K562 (cell line): ENCODE results near the gene BCAS1. TPM values are rescaled to one million over a fixed set of nuclear protein-coding genes. Genes with fewer than 3 reads are reported as not detected.

Experiments used
- BACH1 ChIP-seq: fragments of 200-800 bp; sonication (Bioruptor generic); IDR thresholded peaks from 2 replicates; pipeline ENCODE4 v1.6.1; 2016; ENCODE audit warnings: missing genetic modification characterization, missing compliant biosample characterization
- BRD9 ChIP-seq: fragments of 450-650 bp; IDR thresholded peaks from 2 replicates; pipeline ENCODE4 v1.6.1; 2018; ENCODE audit warnings: low read depth; ENCODE audit not compliant: partially characterized antibody
- CBX2 ChIP-seq: fragments of 200-600 bp; sonication (generic); IDR thresholded peaks from one replicate; pipeline ENCODE4 v1.6.1; 2012; ENCODE audit warnings: mild to moderate bottlenecking, low read length, inconsistent platforms; ENCODE audit not compliant: insufficient read depth, poor library complexity, severe bottlenecking
- CC2D1A ChIP-seq: fragments of 450-650 bp; IDR thresholded peaks from 2 replicates; pipeline ENCODE4 v1.6.1; 2017; ENCODE audit warnings: mild to moderate bottlenecking
- DPF2 ChIP-seq: fragments of 450-650 bp; IDR thresholded peaks from 2 replicates; pipeline ENCODE4 v1.6.1; 2016
- ESRRA ChIP-seq: fragments of 450-650 bp; IDR thresholded peaks from 2 replicates; pipeline ENCODE4 v1.6.1; 2014; ENCODE audit warnings: low read depth, mild to moderate bottlenecking, moderate library complexity, borderline replicate concordance
- ETV1 ChIP-seq: fragments of 450-650 bp; conservative IDR thresholded peaks from 2 replicates; pipeline ENCODE4 v1.6.1; 2016; ENCODE audit warnings: missing genetic modification characterization, control low read depth, low read depth, missing compliant biosample characterization
- GATA2 ChIP-seq: sonication (generic); formaldehyde crosslinking; IDR thresholded peaks from 2 replicates; pipeline ENCODE4 v1.4.0; 2020; ENCODE audit warnings: mild to moderate bottlenecking, missing genetic modification reagents
- HDAC3 ChIP-seq: fragments of 450-650 bp; IDR thresholded peaks from 2 replicates; pipeline ENCODE4 v1.6.1; 2018; ENCODE audit warnings: borderline replicate concordance, mild to moderate bottlenecking, moderate library complexity; ENCODE audit not compliant: partially characterized antibody
- MTA2 ChIP-seq: fragments of 450-650 bp; IDR thresholded peaks from 2 replicates; pipeline ENCODE4 v1.6.1; 2016; ENCODE audit warnings: low read depth
- PHF8 ChIP-seq: fragments of 200-600 bp; sonication (generic); IDR thresholded peaks from 2 replicates; pipeline ENCODE4 v1.6.1; 2012; ENCODE audit warnings: mixed run types, mild to moderate bottlenecking, inconsistent platforms, low read length, moderate library complexity, borderline replicate concordance
- PRMT5 ChIP-seq: sonication (generic); formaldehyde crosslinking; IDR thresholded peaks from 2 replicates; pipeline ENCODE4 v1.5.0; 2020; ENCODE audit warnings: missing genetic modification reagents
- SAFB ChIP-seq: fragments of 200-400 bp; formaldehyde crosslinking; IDR thresholded peaks from 2 replicates; pipeline ENCODE4 v1.6.1; 2017; ENCODE audit warnings: low read depth, low read length, borderline replicate concordance
- SMC3 ChIP-seq: conservative IDR thresholded peaks from 2 replicates; pipeline ENCODE4 v1.6.1; 2011; ENCODE audit warnings: low read depth, low read length, improper control_type of control experiment; ENCODE audit not compliant: insufficient read depth
- ZEB2 ChIP-seq: fragments of 450-650 bp; IDR thresholded peaks from 2 replicates; pipeline ENCODE4 v1.6.1; 2016
- ZKSCAN8 ChIP-seq: fragments of 200-800 bp; sonication (Bioruptor generic); IDR thresholded peaks from 2 replicates; pipeline ENCODE4 v1.6.1; 2016; ENCODE audit warnings: missing genetic modification characterization, missing compliant biosample characterization
- ZNF408 ChIP-seq: fragments of 250-450 bp; sonication (Bioruptor Pico); IDR thresholded peaks from 2 replicates; pipeline ENCODE4 v1.4.0; 2020; ENCODE audit warnings: low read depth, mild to moderate bottlenecking, moderate library complexity
- ZNF766 ChIP-seq: fragments of 200-800 bp; sonication (Bioruptor generic); conservative IDR thresholded peaks from 2 replicates; pipeline ENCODE4 v1.6.1; 2016; ENCODE audit warnings: missing genetic modification characterization, missing compliant biosample characterization
- ZSCAN29 ChIP-seq: fragments of 450-650 bp; IDR thresholded peaks from 2 replicates; pipeline ENCODE4 v1.6.1; 2017
- polyA plus RNA-seq, 8 experiments: library from polyadenylated mRNA; depleted of rRNA in 4 of 8; stranded (reverse) in 5 of 8; unstranded in 3 of 8; fragments of >200 nt; fragmentation: Nextera tagmentation in 2 of 8; fragmentation: Illumina TruSeq in 1 of 8; extraction: Ambion mirVana in 2 of 8; extraction: Trizol in 1 of 8; gene quantifications; 2 replicates each; pipeline versions ENCODE4 v1.2.1 to v1.2.3, GENCODE V29; 2011 to 2014; ENCODE audit warnings: inconsistent platforms in 1 of 8, missing spikeins in 1 of 8
- total RNA-seq, 7 experiments: library from RNA; depleted of rRNA in 6 of 7; stranded (reverse); fragments of >200 nt in 6 of 7; fragmentation: Illumina TruSeq in 2 of 7; extraction: Trizol in 2 of 7; gene quantifications; 2 replicates each; pipeline versions ENCODE4 v1.2.1 to v1.2.3, GENCODE V29; 2011 to 2021; ENCODE audit warnings: low replicate concordance in 1 of 7
- TF ChIP-seq, protein P1 (sequence below), 2 experiments: fragments of 450-650 bp; conservative IDR thresholded peaks; 2 replicates each; pipeline ENCODE4 v1.6.1; 2017; ENCODE audit warnings: mild to moderate bottlenecking in 2 of 2, moderate library complexity in 2 of 2
- TF ChIP-seq, protein P2 (sequence below): sonication (generic); formaldehyde crosslinking; IDR thresholded peaks from 2 replicates; pipeline ENCODE4 v1.8.0; 2022; ENCODE audit warnings: missing genetic modification reagents, mild to moderate bottlenecking, moderate library complexity, borderline replicate concordance
- TF ChIP-seq, protein P3 (sequence below): fragments of 450-650 bp; IDR thresholded peaks from one replicate; pipeline ENCODE4 v1.6.1; 2018; ENCODE audit warnings: mild to moderate bottlenecking, moderate library complexity; ENCODE audit not compliant: partially characterized antibody

Gene BCAS1
- total and polyA plus RNA-seq, 9 of the 15 experiments (the other 6 are each of a cell fraction or from before 2014, with no cell fraction given): 0.18 to 2.3 (median 0.93) TPM

DNA sequence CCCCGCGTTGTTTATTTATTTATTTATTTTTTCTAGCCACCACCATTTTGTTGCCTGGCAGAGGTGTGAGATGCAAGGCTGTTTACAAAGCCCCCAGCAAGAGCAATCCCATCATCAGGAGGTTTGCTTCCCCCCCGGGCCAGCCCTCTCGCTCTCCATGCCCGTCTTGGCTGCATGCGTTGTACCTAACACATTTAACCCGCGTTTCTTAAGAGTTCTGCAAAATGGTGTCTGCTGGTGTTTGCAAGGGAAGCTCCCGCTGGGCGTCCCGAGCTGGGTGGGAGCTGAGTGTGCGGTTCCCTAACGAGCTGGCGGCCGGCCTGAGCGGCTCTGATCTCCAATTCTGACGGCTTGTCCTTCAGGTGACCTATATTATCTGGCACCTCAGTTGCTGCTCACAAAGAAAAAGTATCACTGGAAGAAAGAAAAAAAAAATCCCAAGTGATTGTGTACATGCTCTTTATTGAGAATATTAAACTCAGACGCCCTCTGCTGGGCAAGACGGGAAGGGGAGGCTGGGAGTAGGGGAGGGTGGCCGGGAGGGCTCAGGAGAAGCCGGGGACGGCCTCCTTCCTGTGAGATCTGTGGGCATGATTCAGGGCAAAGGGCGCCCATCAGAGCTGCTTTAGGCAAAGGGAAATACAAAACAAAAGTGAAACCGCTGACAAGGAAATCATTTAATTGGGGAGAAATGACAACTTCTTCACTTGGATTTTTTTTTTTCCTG is 154.8 kb downstream of the BCAS1 start (continued):
- TF ChIP-seq GATA2 (CRISPR knock-in tag): peak; percentile 30; the same call in 1 of the 2 replicates
- TF ChIP-seq, protein P1, sequence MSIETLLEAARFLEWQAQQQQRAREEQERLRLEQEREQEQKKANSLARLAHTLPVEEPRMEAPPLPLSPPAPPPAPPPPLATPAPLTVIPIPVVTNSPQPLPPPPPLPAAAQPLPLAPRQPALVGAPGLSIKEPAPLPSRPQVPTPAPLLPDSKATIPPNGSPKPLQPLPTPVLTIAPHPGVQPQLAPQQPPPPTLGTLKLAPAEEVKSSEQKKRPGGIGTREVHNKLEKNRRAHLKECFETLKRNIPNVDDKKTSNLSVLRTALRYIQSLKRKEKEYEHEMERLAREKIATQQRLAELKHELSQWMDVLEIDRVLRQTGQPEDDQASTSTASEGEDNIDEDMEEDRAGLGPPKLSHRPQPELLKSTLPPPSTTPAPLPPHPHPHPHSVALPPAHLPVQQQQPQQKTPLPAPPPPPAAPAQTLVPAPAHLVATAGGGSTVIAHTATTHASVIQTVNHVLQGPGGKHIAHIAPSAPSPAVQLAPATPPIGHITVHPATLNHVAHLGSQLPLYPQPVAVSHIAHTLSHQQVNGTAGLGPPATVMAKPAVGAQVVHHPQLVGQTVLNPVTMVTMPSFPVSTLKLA (conservative IDR thresholded peaks at IDR 0.05): peak in 1 of 2 experiments; percentile 45; a peak in 1 of 4 replicates
- TF ChIP-seq ESRRA: peak; percentile 94
- no peak for TF ChIP-seq PRMT5 (CRISPR knock-in tag)
- no peak for TF ChIP-seq ZKSCAN8
- no peak for TF ChIP-seq SAFB
- TF ChIP-seq ETV1 (tag): 0 out of 2 replicates have a peak, but pooled peaks have one; percentile 28
- TF ChIP-seq DPF2: peak; percentile 31; the same call in 1 of the 2 replicates
- peak; percentile 75; the same call in 1 of the 2 replicates for TF ChIP-seq CC2D1A
- no peak for TF ChIP-seq CBX2
- TF ChIP-seq MTA2: no peak
- TF ChIP-seq, protein P2, sequence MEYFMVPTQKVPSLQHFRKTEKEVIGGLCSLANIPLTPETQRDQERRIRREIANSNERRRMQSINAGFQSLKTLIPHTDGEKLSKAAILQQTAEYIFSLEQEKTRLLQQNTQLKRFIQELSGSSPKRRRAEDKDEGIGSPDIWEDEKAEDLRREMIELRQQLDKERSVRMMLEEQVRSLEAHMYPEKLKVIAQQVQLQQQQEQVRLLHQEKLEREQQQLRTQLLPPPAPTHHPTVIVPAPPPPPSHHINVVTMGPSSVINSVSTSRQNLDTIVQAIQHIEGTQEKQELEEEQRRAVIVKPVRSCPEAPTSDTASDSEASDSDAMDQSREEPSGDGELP (CRISPR knock-in tag): peak; percentile 39; the same call in 1 of the 2 replicates
- TF ChIP-seq, protein P3, sequence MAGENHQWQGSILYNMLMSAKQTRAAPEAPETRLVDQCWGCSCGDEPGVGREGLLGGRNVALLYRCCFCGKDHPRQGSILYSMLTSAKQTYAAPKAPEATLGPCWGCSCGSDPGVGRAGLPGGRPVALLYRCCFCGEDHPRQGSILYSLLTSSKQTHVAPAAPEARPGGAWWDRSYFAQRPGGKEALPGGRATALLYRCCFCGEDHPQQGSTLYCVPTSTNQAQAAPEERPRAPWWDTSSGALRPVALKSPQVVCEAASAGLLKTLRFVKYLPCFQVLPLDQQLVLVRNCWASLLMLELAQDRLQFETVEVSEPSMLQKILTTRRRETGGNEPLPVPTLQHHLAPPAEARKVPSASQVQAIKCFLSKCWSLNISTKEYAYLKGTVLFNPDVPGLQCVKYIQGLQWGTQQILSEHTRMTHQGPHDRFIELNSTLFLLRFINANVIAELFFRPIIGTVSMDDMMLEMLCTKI: no peak
- peak; percentile 67 for TF ChIP-seq ZNF766
- no peak for TF ChIP-seq ZNF408
- no peak for TF ChIP-seq ZSCAN29
- peak; percentile 36; the same call in 1 of the 2 replicates for TF ChIP-seq PHF8
- peak; percentile 5 for TF ChIP-seq HDAC3
- peak; percentile 51; the same call in 1 of the 2 replicates for TF ChIP-seq BACH1 (tag)
- TF ChIP-seq ZEB2: no peak
- TF ChIP-seq BRD9: peak; percentile 96
- TF ChIP-seq SMC3: peak; percentile 68
